ENCODE data around the gene L3MBTL2.

Gene L3MBTL2

DNA sequence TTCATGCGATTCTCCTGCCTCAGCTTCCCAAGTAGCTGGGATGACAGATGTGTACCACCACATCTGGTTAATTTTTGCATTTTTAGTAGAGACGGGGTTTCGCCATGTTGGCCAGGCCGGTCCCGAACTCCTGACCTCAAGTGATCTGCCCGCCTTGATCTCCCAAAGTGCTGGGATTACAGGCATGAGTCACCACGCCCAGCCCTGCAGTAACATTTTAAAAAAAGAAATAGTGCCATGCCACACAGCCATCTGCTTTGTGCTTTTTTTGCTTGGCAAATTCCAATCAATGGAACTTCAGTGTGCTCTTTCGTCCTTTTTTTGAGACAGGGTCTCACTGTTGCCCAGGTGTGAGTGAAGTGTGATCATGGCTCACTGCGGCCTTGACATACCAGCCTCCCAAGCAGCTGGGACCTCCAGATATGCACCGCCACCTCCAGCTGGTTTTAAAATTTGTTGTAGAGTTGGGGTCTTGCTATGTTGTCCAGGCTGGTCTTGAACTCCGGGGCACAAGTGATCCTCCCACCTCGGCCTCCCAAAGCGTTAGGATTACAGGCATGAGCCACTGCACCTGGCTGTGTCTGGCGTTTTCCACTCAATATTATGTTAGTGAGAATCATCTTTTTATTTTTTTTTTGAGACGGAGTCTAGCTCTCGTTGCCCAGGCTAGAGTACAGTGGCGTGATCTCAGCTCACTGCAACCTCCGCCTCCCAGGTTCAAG is 37.4 kb downstream of the L3MBTL2 start:
- Histone ChIP-seq H3K27me3 (no peaks in the 10 kb centered on the region), H4K20me1 (peaks cover 0 to 48% (median 20%) of the 10 kb centered on the region in 11 experiments; a peak in 13 of 22 replicates), H3K4me3 (no peak overlapping the region), H3K4me2 (peak overlapping the region in 1 of 11 experiments; percentile 18; a peak in 1 of 22 replicates), H3K36me3 (peaks cover 19 to 52% (median 31%) of the 10 kb centered on the region in 11 experiments), H3K9me3 (replicated peaks in 1 of 11) (no peaks in the 10 kb centered on the region), H3K9ac (no peak overlapping the region), H3K27ac (no peak overlapping the region), H3K4me1 (peaks cover 0 to 18% (median 13%) of the 10 kb centered on the region in 10 experiments; a peak in 17 of 20 replicates)
- no peak for TF ChIP-seq Cebpa-rat (IDR thresholded peaks at IDR 0.05)

- Histone ChIP-seq H4K20me1 (peaks cover 0 to 56% (median 22%) of the 10 kb centered on the region in 11 experiments; a peak in 13 of 22 replicates), H3K27ac (no peak overlapping the region), H3K4me3 (no peak overlapping the region), H3K9me3 (replicated peaks in 1 of 11) (no peaks in the 10 kb centered on the region), H3K27me3 (no peaks in the 10 kb centered on the region), H3K9ac (no peak overlapping the region), H3K4me1 (peaks cover 0 to 11% (median 7%) of the 10 kb centered on the region in 10 experiments; a peak in 17 of 20 replicates), H3K4me2 (no peak overlapping the region), H3K36me3 (peaks cover 26 to 60% (median 38%) of the 10 kb centered on the region in 11 experiments)
- TF ChIP-seq Cebpa-rat (IDR thresholded peaks at IDR 0.05): no peak
Observed at GRCh38 chr22:41243361-41243760, 38.2 kb downstream of the L3MBTL2 start.

DNA sequence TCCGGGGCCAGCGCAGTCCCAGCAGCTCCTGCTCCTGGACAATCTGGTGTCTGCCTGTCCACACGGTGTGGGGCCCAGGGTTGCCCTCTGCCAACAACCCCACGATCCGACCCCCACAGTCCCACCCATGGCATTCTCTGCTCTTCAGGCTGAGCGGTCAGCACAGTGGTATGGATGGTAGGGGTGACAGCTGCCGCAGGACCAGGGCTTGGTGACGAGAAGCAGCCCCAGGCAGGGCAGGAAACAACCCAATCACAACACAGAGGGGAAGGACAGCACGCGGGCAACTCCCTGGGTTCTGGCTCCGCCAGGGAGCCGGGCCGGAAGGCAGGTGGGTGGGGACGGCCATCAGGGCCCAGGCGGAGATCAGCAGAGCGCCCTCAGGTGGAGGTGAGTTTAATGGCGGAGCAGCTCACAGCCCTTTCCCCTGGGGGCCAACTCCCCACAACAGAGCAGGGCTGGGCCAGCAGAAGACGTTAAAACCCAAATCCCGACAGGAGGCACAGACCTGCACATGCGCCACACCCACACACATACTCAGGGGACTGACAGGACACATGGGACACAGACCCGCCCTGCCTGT is 40.9 kb downstream of the L3MBTL2 start:
- Histone ChIP-seq H3K4me1 (peaks cover 0 to 7% (median 0%) of the 10 kb centered on the region in 10 experiments; a peak in 6 of 20 replicates), H3K27ac (no peak overlapping the region), H4K20me1 (peaks cover 0 to 68% (median 35%) of the 10 kb centered on the region in 11 experiments; a peak in 13 of 22 replicates), H3K4me3 (no peak overlapping the region), H3K9ac (no peak overlapping the region), H3K27me3 (no peaks in the 10 kb centered on the region), H3K4me2 (no peak overlapping the region), H3K36me3 (peaks cover 53 to 87% (median 65%) of the 10 kb centered on the region in 11 experiments), H3K9me3 (replicated peaks in 1 of 11) (no peaks in the 10 kb centered on the region)
- no peak for TF ChIP-seq Cebpa-rat (IDR thresholded peaks at IDR 0.05)

GRCh38 chr22:41247703-41248102 is 42.6 kb downstream of the L3MBTL2 start:
- Histone ChIP-seq H3K4me3 (no peak overlapping the region), H3K9me3 (replicated peaks in 1 of 11) (no peaks in the 10 kb centered on the region), H3K36me3 (peaks cover 70 to 99% (median 82%) of the 10 kb centered on the region in 11 experiments), H3K9ac (no peak overlapping the region), H3K4me2 (no peak overlapping the region), H3K27ac (no peak overlapping the region), H3K4me1 (peaks cover 0 to 1% (median 0%) of the 10 kb centered on the region in 10 experiments; a peak in 6 of 20 replicates), H4K20me1 (peaks cover 0 to 77% (median 37%) of the 10 kb centered on the region in 11 experiments; a peak in 15 of 22 replicates), H3K27me3 (no peaks in the 10 kb centered on the region)
- TF ChIP-seq Cebpa-rat (IDR thresholded peaks at IDR 0.05): no peak

- no peaks in the 10 kb centered on the region for H3K4me1 ChIP-seq
- no peaks in the 10 kb centered on the region for H3K27me3 ChIP-seq
- peaks cover 0 to 83% (median 39%) of the 10 kb centered on the region in 11 experiments; a peak in 15 of 22 replicates for H4K20me1 ChIP-seq
- no peak overlapping the region for H3K9ac ChIP-seq
- H3K27ac ChIP-seq: no peak overlapping the region
- no peaks in the 10 kb centered on the region for H3K9me3 ChIP-seq (replicated peaks in 1 of 11)
- H3K36me3 ChIP-seq: peaks cover 76 to 99% (median 88%) of the 10 kb centered on the region in 11 experiments
- no peak for TF ChIP-seq Cebpa-rat (IDR thresholded peaks at IDR 0.05)
- H3K4me3 ChIP-seq: no peak overlapping the region
- no peak overlapping the region for H3K4me2 ChIP-seq
Observed at GRCh38 chr22:41248314-41248713, 43.2 kb downstream of the L3MBTL2 start.

- Histone ChIP-seq H3K9me3 (replicated peaks in 1 of 11) (no peaks in the 10 kb centered on the region), H3K4me2 (no peak overlapping the region), H3K27ac (no peak overlapping the region), H3K4me3 (no peak overlapping the region), H3K27me3 (no peaks in the 10 kb centered on the region), H4K20me1 (peaks cover 0 to 87% (median 40%) of the 10 kb centered on the region in 11 experiments; a peak in 15 of 22 replicates), H3K9ac (no peak overlapping the region), H3K36me3 (peaks cover 80 to 99% (median 92%) of the 10 kb centered on the region in 11 experiments), H3K4me1 (no peaks in the 10 kb centered on the region)
- TF ChIP-seq Cebpa-rat (IDR thresholded peaks at IDR 0.05): no peak
Observed at GRCh38 chr22:41248758-41249157, 43.6 kb downstream of the L3MBTL2 start.

DNA sequence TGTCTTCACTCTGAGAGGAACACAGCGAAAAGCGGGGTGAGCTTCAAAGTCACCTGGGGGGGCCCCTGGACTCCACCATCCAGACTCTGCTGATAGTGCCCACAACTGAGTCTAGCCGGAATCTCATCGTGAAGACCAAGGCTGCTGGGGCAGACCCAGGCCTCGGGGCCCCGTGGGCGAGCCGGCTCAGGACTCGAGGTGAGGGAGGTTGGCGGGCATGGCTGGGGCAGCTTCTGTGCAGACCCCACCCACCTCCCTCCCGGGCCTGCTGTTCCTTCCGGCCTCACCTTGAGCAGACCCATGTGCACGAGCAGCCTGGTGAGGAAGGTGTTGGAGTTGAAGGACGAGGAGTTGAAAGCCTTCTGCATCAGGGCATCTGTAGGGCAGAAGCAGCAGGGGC is 44.3 kb downstream of the L3MBTL2 start:
- Histone ChIP-seq H3K4me2 (no peak overlapping the region), H4K20me1 (peaks cover 0 to 91% (median 43%) of the 10 kb centered on the region in 11 experiments; a peak in 15 of 22 replicates), H3K4me1 (peaks cover 0 to 4% (median 0%) of the 10 kb centered on the region in 10 experiments; a peak in 5 of 20 replicates), H3K4me3 (no peak overlapping the region), H3K9me3 (replicated peaks in 1 of 11) (no peaks in the 10 kb centered on the region), H3K27ac (no peak overlapping the region), H3K9ac (no peak overlapping the region), H3K27me3 (no peaks in the 10 kb centered on the region), H3K36me3 (peaks cover 83 to 100% (median 95%) of the 10 kb centered on the region in 11 experiments)
- no peak for TF ChIP-seq Cebpa-rat (IDR thresholded peaks at IDR 0.05)

DNA sequence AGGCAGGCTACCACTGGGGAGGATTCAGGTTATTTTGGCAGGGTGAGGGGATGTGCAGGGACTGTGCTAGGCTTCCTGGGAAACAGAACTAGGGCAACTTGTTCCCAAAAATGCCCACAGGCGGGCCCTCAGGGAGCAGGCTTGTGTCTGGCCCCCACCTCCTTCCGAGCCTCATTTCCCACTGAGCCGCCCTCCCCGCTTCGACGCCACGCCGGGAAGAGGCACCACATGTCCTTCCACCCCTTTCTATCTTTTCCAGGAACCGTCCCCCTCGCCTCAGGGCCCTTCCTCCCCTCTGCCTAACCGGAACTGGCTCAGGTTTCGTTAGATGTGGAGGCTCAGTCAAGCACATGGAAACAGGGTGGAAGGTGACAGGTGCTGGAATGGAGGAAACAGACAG is 45.0 kb downstream of the L3MBTL2 start:
- no peak overlapping the region for H3K27ac ChIP-seq
- H3K4me3 ChIP-seq: no peak overlapping the region
- H4K20me1 ChIP-seq: peaks cover 0 to 91% (median 47%) of the 10 kb centered on the region in 11 experiments; a peak in 15 of 22 replicates
- H3K9ac ChIP-seq: no peak overlapping the region; a peak in 1 of 22 replicates
- peaks cover 88 to 100% (median 96%) of the 10 kb centered on the region in 11 experiments for H3K36me3 ChIP-seq
- TF ChIP-seq Cebpa-rat (IDR thresholded peaks at IDR 0.05): no peak
- peaks cover 0 to 11% (median 0%) of the 10 kb centered on the region in 10 experiments; a peak in 5 of 20 replicates for H3K4me1 ChIP-seq
- H3K4me2 ChIP-seq: no peak overlapping the region
- no peaks in the 10 kb centered on the region for H3K9me3 ChIP-seq (replicated peaks in 1 of 11)
- H3K27me3 ChIP-seq: no peaks in the 10 kb centered on the region

DNA sequence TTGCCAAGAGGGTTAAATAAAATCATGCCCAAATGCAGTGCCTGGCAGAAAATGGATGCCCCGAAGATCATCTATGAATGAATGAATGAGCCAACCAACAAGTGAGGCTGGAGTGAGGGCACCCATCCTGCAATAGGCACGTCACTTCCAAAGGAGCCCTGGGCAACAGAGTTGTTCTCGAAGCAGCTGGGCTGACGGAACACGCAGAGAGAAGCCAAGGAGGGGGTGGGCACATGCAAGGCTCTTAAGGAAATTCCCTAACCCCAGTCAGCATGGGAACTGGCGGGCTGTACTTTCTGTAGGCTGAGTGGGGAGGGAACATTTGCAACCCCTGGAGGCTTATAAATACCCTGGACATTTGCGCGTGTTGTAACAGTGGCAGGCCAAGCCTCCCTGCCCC is 47.3 kb downstream of the L3MBTL2 start:
- Histone ChIP-seq H3K27me3 (no peaks in the 10 kb centered on the region), H3K4me3 (no peak overlapping the region), H3K36me3 (peaks cover 93 to 99% (median 98%) of the 10 kb centered on the region in 11 experiments), H3K27ac (no peak overlapping the region), H3K9ac (no peak overlapping the region), H3K4me2 (no peak overlapping the region), H4K20me1 (peaks cover 0 to 94% (median 47%) of the 10 kb centered on the region in 11 experiments; a peak in 15 of 22 replicates), H3K4me1 (peaks cover 0 to 11% (median 0%) of the 10 kb centered on the region in 10 experiments; a peak in 5 of 20 replicates), H3K9me3 (replicated peaks in 1 of 11) (no peaks in the 10 kb centered on the region)
- TF ChIP-seq Cebpa-rat (IDR thresholded peaks at IDR 0.05): no peak

All from BLaER1 treated with 17β-estradiol and CSF1 and Interleukin-3, amounts not matched to agents 10 nM and 100 nM (cell line).